IPS-20b (cell line): ENCODE results near the gene FKBP1A.

Source experiments
- H3K27ac ChIP-seq: one replicate; pipeline ENCODE4 v1.5.1; 2013; ENCODE audit warnings: low read length
- H3K27me3 ChIP-seq: 2 replicates; pipeline ENCODE4 v1.6.1; 2013; ENCODE audit warnings: mild to moderate bottlenecking, low read length, inconsistent platforms; ENCODE audit not compliant: insufficient read depth
- H3K36me3 ChIP-seq: 2 replicates; pipeline ENCODE4 v1.6.1; 2013; ENCODE audit warnings: low read depth, mild to moderate bottlenecking, inconsistent platforms, low read length, moderate library complexity; ENCODE audit not compliant: insufficient read depth
- H3K4me1 ChIP-seq: 2 replicates; pipeline ENCODE4 v1.6.1; 2013; ENCODE audit warnings: mild to moderate bottlenecking, control low read depth, inconsistent platforms, low read length, moderate library complexity; ENCODE audit not compliant: insufficient read depth
- H3K4me3 ChIP-seq: 2 replicates; pipeline ENCODE4 v1.5.1; 2013; ENCODE audit warnings: mild to moderate bottlenecking, low read length, inconsistent platforms
- H3K9ac ChIP-seq: 2 replicates; pipeline ENCODE4 v1.6.1; 2013; ENCODE audit warnings: low read depth, mild to moderate bottlenecking, inconsistent platforms, low read length, moderate library complexity
- H3K9me3 ChIP-seq: 2 replicates; pipeline ENCODE4 v1.6.1; 2013; ENCODE audit warnings: mild to moderate bottlenecking, low read depth, low read length, inconsistent platforms; ENCODE audit not compliant: insufficient read depth

Gene FKBP1A

DNA sequence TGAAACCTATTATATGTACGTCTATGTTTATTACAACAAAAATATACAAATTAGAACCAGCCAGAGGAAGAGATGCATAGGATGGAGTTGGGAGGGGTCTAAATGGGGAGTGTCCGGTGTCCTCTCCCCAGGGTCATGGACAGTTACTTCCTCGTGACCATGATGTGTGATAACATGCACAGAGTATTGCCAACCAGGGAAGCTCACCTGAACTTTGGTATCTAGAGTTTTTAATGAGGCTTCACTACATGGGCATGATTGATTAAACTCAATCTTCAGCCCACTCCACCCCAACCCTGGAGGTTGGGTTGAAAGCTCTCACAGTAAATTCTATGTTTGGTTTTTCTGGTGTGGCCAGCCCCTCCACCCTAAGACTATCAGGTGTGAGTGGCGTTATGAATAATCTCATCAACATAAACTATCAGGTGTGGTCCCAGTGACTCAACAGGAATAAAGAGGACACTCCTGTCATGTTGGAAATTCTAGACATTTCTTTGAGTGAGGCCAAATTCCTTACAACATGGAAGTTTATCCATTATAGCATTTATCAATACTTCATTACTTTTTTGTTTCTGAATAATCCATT, 36.4 kb upstream of the FKBP1A start:
- H3K27ac ChIP-seq = no peak overlapping the region
- no peak overlapping the region for H3K4me3 ChIP-seq

GRCh38 chr20:1427457-1428054, 34.7 kb upstream of the FKBP1A start:
- 0 out of 2 replicates have a peak overlapping the region, but pooled peaks have one; percentile 7 for H3K9ac ChIP-seq
- peaks cover 6% of the 10 kb centered on the region; the same call in 1 of the 2 replicates for H3K9me3 ChIP-seq
- peak overlapping the region; percentile 16; the same call in 1 of the 2 replicates for H3K4me3 ChIP-seq
- H3K27ac ChIP-seq = peak overlapping the region; percentile 9
- H3K27me3 ChIP-seq = no peaks in the 10 kb centered on the region
- peaks cover 28% of the 10 kb centered on the region; the same call in 1 of the 2 replicates for H3K4me1 ChIP-seq
- H3K36me3 ChIP-seq = no peaks in the 10 kb centered on the region

More for the DNA sequence above, 36.4 kb upstream of the FKBP1A start:
- Histone ChIP-seq H3K9ac (no peak overlapping the region), H3K36me3 (no peaks in the 10 kb centered on the region; the same call in 1 of the 2 replicates), H3K9me3 (peaks cover 19% of the 10 kb centered on the region), H3K4me1 (peaks cover 28% of the 10 kb centered on the region; the same call in 1 of the 2 replicates), H3K27me3 (no peaks in the 10 kb centered on the region)

GRCh38 chr20:1426231-1426849, 33.5 kb upstream of the FKBP1A start:
- H3K9ac ChIP-seq = peak overlapping the region; percentile 7; the same call in 1 of the 2 replicates
- peaks cover 28% of the 10 kb centered on the region; the same call in 1 of the 2 replicates for H3K4me1 ChIP-seq
- H3K4me3 ChIP-seq = no peak overlapping the region
- no peaks in the 10 kb centered on the region for H3K36me3 ChIP-seq
- H3K27me3 ChIP-seq = no peaks in the 10 kb centered on the region
- no peaks in the 10 kb centered on the region for H3K9me3 ChIP-seq
- H3K27ac ChIP-seq = no peak overlapping the region

DNA sequence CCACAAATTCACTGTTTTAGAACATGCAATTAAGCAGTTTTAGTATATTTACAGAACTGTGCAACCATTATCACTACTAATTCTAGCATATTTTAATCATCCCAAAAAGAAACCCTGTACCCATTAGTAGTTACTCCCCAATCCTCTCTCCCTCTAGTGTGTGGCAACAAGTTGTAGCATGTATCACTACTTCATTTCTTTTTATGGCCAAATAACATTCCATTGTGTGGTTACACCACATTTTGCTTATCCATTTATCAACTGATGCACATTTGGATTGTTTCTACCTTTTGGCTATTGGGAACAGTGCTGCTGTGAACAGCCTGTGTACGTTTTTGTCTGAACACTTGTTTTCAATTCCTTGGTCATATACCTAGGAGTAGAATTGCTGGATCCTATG, 31.5 kb upstream of the FKBP1A start:
- no peak overlapping the region for H3K4me3 ChIP-seq
- no peaks in the 10 kb centered on the region for H3K36me3 ChIP-seq
- H3K4me1 ChIP-seq = peaks cover 18% of the 10 kb centered on the region; the same call in 1 of the 2 replicates
- no peak overlapping the region for H3K9ac ChIP-seq
- peaks cover 14% of the 10 kb centered on the region for H3K9me3 ChIP-seq
- no peaks in the 10 kb centered on the region for H3K27me3 ChIP-seq
- no peak overlapping the region for H3K27ac ChIP-seq

- no peak overlapping the region for H3K9ac ChIP-seq
- H3K36me3 ChIP-seq = no peaks in the 10 kb centered on the region
- no peak overlapping the region for H3K4me3 ChIP-seq
- peaks cover 18% of the 10 kb centered on the region; the same call in 1 of the 2 replicates for H3K4me1 ChIP-seq
- no peaks in the 10 kb centered on the region for H3K27me3 ChIP-seq
- H3K9me3 ChIP-seq = peaks cover 14% of the 10 kb centered on the region
- H3K27ac ChIP-seq = no peak overlapping the region
These were observed 30.8 kb upstream of the FKBP1A start for GRCh38 chr20:1423625-1424106.

DNA sequence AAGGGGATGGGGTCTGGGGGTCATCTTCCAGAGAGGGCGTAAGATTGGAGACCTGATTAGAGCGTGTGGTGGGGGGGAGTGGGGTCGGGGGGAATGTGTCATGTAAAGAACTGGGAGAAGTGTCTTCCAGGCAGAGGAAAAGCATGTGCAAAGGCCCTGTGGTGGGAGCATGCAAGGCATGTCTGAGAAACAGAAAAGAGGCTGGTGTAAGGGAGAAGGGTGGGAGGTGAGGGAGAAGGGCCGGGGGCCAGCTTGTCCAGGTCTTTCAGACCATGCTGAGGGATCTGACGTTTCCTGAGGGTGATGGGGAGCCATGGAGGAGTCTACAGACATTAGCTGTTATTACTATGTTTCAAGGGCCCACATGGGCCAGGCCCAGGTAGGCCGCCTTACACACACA, 30.4 kb upstream of the FKBP1A start:
- Histone ChIP-seq H3K9me3 (peaks cover 14% of the 10 kb centered on the region), H3K27ac (no peak overlapping the region), H3K4me1 (peaks cover 18% of the 10 kb centered on the region; the same call in 1 of the 2 replicates), H3K27me3 (no peaks in the 10 kb centered on the region), H3K36me3 (no peaks in the 10 kb centered on the region), H3K4me3 (no peak overlapping the region), H3K9ac (no peak overlapping the region)

- Histone ChIP-seq H3K4me1 (peaks cover 15% of the 10 kb centered on the region; the same call in 1 of the 2 replicates), H3K27me3 (no peaks in the 10 kb centered on the region), H3K27ac (no peak overlapping the region)
These were observed 29.9 kb upstream of the FKBP1A start for GRCh38 chr20:1422753-1423152.

DNA sequence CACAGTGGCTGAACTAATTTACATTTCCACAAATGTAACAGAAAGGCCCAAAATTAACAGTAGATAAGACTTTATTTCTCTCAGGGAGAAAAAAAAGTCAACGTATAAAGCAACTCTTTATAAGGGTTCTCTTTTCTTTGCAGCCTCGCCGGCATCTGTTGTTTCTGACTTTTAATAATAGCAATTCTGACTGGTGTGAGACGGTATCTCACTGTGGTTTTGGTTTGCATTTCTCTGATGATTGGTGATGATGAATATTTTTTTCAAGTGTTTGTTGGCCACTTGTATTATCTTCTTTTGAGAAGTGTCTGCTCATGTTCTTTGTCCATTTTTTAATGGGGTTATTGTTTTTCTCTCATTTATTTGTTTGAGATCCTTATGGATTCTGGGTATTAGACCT, 27.2 kb upstream of the FKBP1A start:
- no peak overlapping the region for H3K27ac ChIP-seq
- H3K27me3 ChIP-seq = no peaks in the 10 kb centered on the region
- H3K9ac ChIP-seq = no peak overlapping the region
- no peak overlapping the region for H3K4me3 ChIP-seq
- H3K4me1 ChIP-seq = no peaks in the 10 kb centered on the region; the same call in 1 of the 2 replicates
- no peaks in the 10 kb centered on the region for H3K36me3 ChIP-seq
- peaks cover 14% of the 10 kb centered on the region for H3K9me3 ChIP-seq

More at GRCh38 chr20:1422753-1423152, 29.9 kb upstream of the FKBP1A start:
- Histone ChIP-seq H3K9me3 (peaks cover 14% of the 10 kb centered on the region), H3K9ac (no peak overlapping the region), H3K4me3 (no peak overlapping the region), H3K36me3 (no peaks in the 10 kb centered on the region)

GRCh38 chr20:1418350-1418749, 25.5 kb upstream of the FKBP1A start:
- Histone ChIP-seq H3K36me3 (no peaks in the 10 kb centered on the region), H3K27ac (no peak overlapping the region), H3K4me3 (no peak overlapping the region), H3K9ac (no peak overlapping the region), H3K4me1 (no peaks in the 10 kb centered on the region), H3K9me3 (peaks cover 14% of the 10 kb centered on the region), H3K27me3 (no peaks in the 10 kb centered on the region)

- no peak overlapping the region for H3K4me3 ChIP-seq
- no peaks in the 10 kb centered on the region for H3K27me3 ChIP-seq
- peaks cover 14% of the 10 kb centered on the region for H3K9me3 ChIP-seq
- H3K27ac ChIP-seq = no peak overlapping the region
- H3K4me1 ChIP-seq = no peaks in the 10 kb centered on the region
- H3K9ac ChIP-seq = no peak overlapping the region
- no peaks in the 10 kb centered on the region for H3K36me3 ChIP-seq
These were observed 24.9 kb upstream of the FKBP1A start for GRCh38 chr20:1417790-1418189.

- Histone ChIP-seq H3K9me3 (peaks cover 14% of the 10 kb centered on the region), H3K4me3 (no peak overlapping the region), H3K4me1 (no peaks in the 10 kb centered on the region)
These were observed 24.4 kb upstream of the FKBP1A start for GRCh38 chr20:1417273-1417672.

More at GRCh38 chr20:1417273-1417672, 24.4 kb upstream of the FKBP1A start:
- Histone ChIP-seq H3K27ac (no peak overlapping the region), H3K27me3 (no peaks in the 10 kb centered on the region), H3K9ac (no peak overlapping the region), H3K36me3 (no peaks in the 10 kb centered on the region)
